ENCODE data around the gene MAGI2.

DNA sequence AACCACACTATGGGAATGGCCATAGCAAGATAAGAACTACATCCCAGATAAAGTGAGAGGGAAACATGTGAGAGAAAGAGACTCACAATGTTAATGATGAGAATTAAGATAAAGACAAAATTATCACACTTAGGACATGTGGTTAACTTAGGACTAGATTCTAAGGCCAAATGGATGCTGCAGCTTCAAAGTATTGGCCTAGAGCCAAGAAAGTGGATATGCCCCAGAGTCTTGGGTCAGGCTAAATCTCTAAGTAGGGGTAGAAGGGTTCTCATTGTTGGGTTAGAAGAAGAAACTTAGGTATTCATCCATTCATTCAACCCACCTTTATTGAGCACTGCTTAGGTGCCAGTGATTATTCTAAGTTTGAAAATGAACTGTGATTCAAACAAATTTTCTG, 836.9 kb downstream of the MAGI2 start:
- TF ChIP-seq, protein P1, sequence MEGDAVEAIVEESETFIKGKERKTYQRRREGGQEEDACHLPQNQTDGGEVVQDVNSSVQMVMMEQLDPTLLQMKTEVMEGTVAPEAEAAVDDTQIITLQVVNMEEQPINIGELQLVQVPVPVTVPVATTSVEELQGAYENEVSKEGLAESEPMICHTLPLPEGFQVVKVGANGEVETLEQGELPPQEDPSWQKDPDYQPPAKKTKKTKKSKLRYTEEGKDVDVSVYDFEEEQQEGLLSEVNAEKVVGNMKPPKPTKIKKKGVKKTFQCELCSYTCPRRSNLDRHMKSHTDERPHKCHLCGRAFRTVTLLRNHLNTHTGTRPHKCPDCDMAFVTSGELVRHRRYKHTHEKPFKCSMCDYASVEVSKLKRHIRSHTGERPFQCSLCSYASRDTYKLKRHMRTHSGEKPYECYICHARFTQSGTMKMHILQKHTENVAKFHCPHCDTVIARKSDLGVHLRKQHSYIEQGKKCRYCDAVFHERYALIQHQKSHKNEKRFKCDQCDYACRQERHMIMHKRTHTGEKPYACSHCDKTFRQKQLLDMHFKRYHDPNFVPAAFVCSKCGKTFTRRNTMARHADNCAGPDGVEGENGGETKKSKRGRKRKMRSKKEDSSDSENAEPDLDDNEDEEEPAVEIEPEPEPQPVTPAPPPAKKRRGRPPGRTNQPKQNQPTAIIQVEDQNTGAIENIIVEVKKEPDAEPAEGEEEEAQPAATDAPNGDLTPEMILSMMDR (IDR thresholded peaks at IDR 0.05; ENCODE audit: borderline replicate concordance, extremely low read depth, low read length, poor library complexity, severe bottlenecking), result no peak
- TF ChIP-seq EZH2 (IDR thresholded peaks at IDR 0.05; ENCODE audit: borderline replicate concordance, low read depth, low read length, severe bottlenecking), result no peak

Measured in DND-41 (cell line).